Subcutaneous adipose tissue (tissue), 4 donors: Measurements from ENCODE around the gene ZXDC. TPM values are rescaled to one million over a fixed set of nuclear protein-coding genes. Genes with fewer than 3 reads are reported as not detected.

Experiments
- total RNA-seq, 4 donors: library from RNA; depleted of rRNA; stranded (reverse); fragments of >200 nt; gene quantifications; one replicate each; pipeline ENCODE4 v1.1.0, GENCODE V29; 2016
- TF ChIP-seq, protein P1 (sequence below): fragments of 450-650 bp; IDR thresholded peaks from one replicate; pipeline ENCODE4 v1.5.1; 2016; ENCODE audit warnings: low read depth, mild to moderate bottlenecking, control low read depth, antibody characterized with exemption, moderate library complexity

Gene ZXDC
- total RNA-seq, 4 donors from 2014 or later, result 24.0 to 44.8 (median 26.3) TPM

- TF ChIP-seq, protein P1, sequence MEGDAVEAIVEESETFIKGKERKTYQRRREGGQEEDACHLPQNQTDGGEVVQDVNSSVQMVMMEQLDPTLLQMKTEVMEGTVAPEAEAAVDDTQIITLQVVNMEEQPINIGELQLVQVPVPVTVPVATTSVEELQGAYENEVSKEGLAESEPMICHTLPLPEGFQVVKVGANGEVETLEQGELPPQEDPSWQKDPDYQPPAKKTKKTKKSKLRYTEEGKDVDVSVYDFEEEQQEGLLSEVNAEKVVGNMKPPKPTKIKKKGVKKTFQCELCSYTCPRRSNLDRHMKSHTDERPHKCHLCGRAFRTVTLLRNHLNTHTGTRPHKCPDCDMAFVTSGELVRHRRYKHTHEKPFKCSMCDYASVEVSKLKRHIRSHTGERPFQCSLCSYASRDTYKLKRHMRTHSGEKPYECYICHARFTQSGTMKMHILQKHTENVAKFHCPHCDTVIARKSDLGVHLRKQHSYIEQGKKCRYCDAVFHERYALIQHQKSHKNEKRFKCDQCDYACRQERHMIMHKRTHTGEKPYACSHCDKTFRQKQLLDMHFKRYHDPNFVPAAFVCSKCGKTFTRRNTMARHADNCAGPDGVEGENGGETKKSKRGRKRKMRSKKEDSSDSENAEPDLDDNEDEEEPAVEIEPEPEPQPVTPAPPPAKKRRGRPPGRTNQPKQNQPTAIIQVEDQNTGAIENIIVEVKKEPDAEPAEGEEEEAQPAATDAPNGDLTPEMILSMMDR, result no peak
Measured at GRCh38 chr3:126398423-126399350, 77.0 kb downstream of the ZXDC start.

DNA sequence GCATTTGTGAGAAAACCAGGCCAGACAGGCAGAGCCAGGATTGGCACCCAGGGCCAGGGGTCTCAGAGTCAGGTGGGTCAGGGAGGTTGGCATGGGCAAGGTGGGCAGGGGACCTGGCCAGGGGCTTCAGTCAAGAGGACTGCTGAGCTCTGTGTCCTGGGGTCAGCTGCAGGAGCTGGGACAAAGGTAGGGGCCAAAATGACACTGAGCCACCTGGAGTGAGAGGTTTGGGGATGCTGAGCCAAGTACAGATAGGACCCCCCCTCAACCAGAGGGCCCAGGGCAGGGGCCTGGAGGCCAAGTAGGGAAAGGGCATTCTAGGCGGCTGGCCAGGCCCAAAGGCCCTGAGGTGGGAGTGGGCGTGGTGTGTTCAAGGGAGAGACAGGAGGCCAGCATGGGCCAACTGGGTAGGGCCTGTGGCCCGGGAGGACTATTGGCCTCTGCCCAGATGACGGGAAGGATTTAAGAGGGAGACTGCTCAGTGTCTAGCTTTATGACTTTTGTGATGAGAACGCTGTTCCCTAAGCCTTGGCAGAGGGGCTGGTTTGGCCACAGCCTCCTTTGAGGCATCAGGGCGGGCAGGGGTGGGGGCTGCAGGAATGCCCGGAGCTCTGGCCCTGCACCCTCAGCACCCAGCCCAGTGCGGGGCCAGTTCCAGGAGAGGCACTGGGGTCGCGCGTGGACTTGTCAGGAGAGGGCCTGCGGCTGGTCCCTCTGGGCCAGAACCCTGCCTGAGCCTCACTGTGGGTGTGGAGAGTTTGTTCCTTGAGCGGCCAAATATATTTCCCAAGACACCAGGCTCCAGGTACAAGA, 77.9 kb downstream of the ZXDC start:
- TF ChIP-seq, protein P1, result no peak

DNA sequence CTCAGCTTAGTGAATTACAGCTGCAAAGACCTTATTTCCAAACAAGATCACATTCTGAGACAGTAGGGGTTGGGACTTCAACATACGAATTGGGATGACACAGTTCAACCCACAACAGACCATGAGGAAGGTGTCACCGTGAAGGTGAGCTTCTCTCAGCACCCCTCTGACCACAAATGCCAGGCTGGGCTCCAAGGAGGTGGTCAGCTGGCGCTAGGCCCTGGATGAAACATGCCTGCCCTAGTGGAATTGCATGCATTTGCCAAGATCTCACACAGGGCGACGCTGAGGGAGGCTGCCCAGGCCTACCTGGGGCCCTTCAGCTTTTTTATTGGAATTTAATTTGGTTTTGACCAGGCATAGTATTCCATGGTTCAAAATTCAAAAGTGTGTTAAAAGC, 79.2 kb downstream of the ZXDC start:
- TF ChIP-seq, protein P1, result no peak

- TF ChIP-seq, protein P1, result no peak
Measured at GRCh38 chr3:126395846-126396513, 79.7 kb downstream of the ZXDC start.

DNA sequence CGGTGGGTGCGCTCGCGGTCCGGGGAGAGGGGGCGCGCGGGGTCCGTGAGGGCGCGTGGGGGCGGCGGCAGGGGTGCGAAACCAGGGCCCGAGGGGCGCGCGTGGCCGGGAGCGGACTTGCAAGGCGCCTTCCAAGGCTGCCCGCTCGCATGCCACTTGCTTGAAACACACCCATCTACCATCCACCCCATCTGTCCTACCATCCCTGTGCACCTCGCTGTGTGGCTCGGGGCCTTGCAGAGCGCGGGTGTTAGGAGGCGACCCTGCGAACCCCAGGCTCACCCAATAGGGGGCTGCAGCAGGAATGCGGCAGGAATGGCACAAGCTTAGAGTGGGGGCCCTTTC, 80.7 kb downstream of the ZXDC start:
- TF ChIP-seq, protein P1, result no peak

- TF ChIP-seq, protein P1, result no peak
Measured at GRCh38 chr3:126394179-126394976, 81.3 kb downstream of the ZXDC start, which contains the start of gene CFAP100. Gene CFAP100 (plus strand): TSS chr3:126394909. CDS start chr3:126396001, 1,092 bp downstream.
